NCI-H1436 treated with DMSO at 0.1 percent for 48 hours (cell line): ENCODE results near the gene LDHD.

Source experiments
- DNase-seq: peaks from one replicate; lab custom pipeline; 2025; lab: John Stamatoyannopoulos, UW

The LDHD gene

GRCh38 chr16:75062135-75062975, 54.2 kb downstream of the LDHD start:
- DNase-seq, result no peak
